ENCODE data around the gene RFX4.
"Not testable (repeated sequence)": the region's sequence is repeated elsewhere in the genome, so short reads cannot be mapped to it uniquely, and the experiment has no call there.

RFX4 gene

DNA sequence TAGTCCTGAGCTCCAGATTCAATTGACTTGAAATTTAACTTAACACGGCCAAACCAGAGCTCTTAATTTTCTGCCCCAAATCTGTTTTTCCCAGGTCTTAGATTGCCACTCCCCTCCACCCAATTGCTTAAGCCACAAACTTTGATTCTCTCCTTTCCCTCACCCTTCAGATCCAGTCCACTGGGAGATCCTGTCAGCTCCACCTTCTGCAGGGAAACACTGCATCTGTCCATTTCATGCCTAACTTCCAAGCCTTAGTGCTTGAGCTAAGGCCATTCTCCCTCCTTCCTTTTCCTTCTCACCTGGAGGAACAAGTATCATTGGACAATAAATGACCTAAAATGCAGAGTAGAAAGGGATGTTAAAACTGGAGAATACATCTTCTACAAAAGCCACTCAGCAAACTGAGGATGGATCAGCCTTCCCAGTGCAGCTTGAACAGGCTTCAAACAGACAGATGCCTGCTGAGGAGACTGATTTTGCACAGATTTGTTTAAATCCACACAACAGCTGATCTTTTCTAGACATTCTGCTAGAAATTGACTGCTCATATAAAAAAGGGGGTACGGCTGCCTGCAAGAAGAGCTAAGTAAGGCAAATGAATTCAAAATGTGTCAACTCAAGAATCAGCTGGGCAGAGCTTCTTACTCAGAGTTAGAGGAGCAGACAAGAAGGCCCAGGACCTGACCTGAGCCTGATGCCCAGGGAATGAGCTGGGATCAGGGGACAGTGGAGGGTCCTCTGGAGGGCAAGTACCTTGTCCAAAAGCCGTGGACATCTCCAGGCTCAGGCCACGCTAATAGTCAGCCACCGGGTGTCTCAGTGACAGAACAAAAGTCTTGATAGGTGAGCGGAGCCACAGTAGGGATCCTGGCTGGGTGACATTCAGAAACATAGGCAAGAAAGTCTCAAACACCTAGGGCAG is 110.4 kb downstream of the RFX4 start:
- no peak for DNase-seq

DNA sequence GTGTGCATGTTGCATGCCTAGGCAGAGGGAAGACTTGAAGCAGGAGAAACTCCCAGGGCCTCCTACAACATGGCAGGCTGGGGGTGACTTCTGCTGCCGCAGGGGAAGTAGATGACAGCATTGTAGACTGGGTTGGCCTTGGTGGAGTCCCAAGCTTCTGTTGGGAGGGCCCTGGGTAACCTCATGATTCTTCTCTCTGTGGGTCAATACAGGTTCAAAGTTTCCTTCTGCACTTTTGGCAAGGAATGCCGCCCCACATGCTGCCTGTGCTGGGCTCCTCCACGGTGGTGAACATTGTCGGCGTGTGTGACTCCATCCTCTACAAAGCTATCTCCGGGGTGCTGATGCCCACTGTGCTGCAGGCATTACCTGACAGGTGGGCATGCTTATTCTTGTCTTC is 113.3 kb downstream of the RFX4 start:
- no peak for DNase-seq

DNA sequence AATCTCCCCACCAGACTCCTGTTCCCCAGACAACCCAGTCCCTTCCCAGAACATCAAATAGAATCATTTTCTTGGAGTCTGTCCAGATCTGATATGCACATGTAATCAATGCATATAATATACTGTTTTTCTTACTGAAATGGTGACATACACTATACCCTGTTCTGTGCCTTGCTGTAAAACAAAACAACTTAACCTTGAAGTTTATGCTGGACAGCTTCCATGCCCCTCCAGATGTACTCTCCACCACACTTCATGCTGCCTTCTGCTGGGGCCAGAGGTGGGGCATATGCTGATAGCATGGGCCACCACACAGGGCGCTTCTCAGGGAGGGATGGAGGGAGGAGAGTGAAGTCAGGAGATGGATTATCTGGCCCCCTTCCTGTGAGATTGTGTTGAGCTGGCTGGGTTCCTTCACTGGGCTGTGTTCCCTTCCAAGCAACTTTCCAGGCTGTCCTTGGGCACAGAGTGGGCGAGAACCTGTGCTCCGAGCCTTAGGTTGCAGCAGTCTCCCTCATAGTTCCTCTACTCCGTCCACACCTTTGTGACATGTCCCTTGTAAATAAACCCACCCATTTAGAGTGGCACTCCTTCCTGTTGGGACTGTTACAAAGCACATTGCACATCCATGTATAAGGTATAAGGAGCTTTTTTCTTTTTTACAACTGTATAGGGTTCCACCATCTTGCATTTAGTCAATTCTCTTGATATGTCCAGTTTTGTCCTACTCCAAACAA is 114.0 kb downstream of the RFX4 start:
- DNase-seq: no peak

DNA sequence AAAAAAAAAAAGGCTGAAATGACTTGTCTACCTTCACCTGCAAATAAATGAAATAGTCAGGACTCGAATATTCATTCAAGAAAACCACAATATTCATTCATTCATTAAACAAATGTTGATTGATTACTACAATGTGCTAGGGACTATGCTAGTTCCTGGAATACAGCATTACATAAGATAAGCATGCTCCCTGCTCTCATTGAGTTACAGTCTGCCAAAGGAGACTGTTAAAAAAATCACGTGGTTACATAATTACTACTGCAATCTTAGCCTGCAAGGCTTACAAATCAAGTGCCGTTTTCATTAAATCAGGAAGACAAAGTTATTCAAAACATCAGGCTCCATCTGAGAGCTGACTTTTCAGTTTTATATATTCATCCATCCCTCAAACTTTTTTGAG is 121.3 kb downstream of the RFX4 start:
- no peak for DNase-seq

DNA sequence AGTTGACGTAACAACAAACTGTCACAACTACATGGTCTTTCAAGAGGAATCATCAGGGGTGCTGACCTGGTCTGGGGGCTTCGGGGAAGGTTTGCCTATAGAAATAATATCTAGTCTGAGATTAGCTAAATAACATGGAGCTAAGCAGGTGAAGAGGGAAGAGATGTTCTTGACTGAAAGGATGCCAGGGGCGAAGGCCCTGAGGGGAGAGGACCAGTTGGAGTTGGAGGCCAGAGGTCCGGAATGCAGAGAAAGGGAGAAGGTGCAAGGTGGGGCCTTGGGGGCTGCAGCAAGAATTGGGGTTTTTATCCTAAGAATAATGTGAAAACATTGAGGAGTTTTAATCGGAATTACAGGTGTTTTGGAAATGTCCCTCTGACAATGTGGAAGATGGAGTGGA is 123.2 kb downstream of the RFX4 start:
- DNase-seq: no peak

DNA sequence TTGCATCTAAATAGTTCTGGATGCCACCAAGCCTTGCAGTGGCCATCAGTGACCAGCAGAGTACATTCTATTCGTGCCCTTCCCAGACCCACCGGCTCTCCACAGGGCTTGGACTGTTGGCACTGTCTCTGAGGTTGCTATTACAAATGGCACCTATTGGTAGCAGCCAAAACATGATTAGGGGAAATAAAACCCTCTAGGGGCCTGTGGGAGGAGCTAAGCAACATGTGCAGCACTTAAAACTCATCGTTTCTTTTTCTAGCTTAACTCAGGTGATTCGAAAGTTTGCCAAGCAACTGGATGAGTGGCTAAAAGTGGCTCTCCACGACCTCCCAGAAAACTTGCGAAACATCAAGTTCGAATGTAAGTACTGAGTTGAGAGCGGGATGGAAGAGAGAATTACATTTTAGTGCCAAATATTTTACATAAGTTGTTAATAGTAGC is 126.3 kb downstream of the RFX4 start:
- DNase-seq: no peak

DNA sequence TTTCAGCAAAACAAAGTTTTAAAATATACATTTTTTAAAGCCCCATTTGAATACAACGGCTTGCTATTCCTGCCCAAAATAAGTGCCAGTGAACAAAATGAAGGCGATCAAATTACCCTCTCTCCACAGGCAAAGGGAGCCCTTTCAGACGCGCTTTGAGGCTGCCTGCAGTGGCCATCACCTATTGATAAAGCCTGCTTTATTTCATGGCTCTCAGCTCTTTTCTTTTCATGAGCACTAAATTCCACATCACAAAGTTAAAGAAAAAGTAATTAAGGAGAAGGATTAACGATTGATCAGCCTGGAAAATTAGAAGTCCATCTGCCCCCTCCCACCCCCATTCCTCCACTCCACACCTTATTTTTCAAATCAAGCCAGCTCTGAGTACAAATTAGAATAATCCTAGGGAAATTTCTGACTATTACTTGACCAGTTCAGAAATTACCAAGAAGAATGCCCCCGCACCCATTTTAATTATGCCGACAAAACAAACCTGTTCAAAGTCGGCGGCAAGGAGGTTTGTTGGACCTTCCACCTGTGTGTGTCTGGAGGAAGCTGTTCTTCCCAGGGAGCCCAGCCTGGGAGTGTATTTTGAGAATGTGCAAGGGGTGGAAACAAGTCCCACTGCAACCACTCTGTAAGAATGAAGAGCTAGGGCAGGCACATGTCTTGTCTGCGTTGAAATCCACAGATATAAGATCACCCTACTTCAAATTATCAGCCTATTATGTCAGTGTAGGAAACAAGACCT is 127.5 kb downstream of the RFX4 start:
- no peak for DNase-seq

DNA sequence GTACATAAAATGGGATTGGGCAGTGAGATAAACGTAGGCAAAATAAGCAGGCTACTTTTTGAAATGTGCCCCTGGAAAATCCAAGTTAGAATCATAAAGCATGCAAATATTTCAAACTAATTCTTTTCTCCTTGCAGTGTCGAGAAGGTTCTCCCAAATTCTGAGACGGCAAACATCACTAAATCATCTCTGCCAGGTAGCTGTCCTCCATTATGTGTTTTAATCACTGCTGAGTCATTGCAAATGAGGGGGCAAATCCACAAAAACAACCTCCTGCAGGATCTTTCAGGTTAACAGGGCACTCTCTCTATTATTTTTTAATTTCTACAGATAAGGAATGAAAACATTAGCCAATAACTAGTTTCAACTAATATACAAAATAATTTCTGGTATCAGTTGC is 128.5 kb downstream of the RFX4 start:
- no peak for DNase-seq

DNA sequence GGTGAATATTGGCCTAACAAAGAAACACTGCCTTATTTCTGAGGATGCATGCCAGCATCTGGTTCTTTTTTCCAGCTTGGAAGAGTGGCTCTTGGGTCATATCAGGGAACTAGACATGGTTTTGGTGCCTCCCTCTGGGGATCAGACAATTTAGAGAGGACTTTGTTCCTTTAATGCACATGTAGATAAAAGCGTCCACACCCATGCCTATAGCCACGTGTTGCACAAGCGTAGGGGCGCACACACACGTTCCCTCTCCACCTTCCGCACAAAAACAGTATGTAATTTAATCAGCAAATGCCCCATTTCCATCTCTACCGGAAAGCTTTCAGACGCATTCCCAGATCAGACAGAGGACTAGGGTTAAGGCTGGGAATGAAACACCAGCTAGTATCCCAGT is 130.0 kb downstream of the RFX4 start:
- no peak for DNase-seq

DNA sequence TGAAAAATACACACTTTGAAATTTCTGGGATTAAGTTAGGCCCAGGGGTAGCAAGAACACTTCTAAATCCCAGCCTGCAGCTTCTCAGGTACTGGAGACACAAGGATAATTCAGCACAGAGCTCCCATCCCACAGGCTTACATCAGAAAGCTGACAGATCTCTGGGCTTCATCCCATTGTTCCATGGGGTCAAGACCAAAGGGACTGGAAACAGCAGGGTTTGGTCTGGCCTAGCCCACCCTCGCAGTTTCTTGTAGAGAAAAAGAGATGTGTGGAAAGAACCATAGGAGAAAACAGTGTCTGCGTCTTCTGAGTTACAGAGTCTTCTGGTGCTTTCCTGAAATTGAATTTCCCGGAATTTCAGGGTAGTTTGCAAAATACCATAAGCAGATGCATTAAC is 132.1 kb downstream of the RFX4 start:
- no peak for DNase-seq

DNA sequence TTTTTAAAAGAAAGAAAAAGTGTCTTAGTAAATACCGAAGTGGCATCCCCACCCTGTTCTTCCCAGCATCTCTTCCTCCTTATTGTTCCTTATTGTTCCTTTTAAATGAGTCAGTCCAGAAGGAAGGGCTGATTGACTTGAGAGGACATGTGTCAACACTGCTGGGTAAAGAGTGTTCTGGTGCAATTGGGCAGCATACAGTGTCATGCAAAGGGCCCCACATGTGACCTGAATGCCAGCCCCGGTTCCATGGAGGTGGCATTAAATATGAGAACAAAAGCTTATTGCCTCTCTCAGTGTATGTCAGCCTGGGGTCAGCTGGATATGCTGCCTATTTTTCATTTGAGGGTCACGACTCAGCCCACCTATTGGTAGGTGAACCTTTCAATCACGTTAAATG is 132.8 kb downstream of the RFX4 start:
- no peak for DNase-seq

DNA sequence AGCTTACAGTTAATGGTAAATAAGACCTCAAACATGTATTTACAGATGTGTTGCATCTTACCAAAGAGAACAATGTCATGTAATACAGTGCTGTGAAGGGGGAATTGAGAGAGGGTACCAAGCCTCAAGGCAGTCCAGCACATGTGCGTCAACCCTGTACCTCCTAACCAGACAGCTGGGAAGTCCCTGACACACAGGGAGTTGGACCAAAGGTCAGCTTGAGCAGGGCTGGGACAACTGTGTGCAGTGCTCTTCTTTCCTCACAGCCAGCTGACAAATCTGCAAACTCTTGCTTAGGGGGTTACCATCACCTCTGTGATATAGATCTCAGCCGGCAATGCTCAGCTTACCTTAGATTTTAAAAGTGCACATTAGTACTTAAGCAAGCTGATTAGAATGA is 134.9 kb downstream of the RFX4 start:
- DNase-seq: no peak

DNA sequence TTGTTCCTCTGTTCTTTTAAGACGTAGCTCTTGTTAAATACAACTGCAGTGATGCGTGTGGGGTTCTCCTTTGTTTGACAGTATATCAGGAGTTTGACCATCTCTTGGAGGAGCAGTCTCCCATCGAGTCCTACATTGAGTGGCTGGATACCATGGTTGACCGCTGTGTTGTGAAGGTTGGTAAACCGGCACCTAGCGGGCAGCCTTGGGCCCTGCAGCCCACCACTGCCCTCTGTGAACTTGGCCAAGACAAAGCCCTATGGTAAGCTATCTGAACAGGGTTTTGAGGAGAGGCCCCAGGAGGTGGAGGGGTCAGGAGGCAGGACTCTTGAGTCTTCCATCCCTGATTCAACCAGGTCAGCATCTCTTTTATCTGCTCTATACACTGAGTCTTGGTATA is 137.1 kb downstream of the RFX4 start:
- no peak for DNase-seq

DNA sequence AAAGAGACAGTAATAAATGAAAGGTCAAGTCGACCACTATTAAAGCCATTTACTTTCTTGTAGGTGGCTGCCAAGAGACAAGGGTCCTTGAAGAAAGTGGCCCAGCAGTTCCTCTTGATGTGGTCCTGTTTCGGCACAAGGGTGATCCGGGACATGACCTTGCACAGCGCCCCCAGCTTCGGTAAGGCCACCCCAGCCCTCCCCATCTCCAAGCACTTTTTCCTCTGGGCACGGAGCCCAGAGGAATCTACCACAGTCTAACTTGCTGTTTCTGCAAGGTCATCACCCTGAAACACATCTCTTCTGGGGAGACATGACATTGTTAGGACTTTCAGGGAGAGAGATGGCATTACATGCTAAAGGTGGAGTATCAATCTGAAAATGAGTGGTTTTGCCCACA is 137.9 kb downstream of the RFX4 start:
- no peak for DNase-seq

DNA sequence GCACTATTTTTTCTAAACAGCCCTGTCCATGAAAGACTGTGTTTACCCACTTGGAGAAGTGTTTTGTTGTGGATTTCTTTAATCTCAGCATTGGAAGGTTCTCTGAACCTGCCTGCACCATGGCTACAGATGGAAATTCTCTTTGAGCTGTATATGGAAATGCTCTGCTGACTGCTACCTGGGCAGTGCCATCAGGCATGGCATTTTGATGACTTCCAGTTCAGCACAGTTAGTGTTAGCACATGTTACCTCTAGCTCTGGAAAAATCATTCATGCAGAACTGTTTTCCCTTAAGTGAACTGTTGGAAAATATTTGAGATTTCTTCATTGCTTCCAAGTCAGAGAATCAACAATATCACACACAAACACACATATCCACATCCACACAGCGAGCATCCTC is 139.1 kb downstream of the RFX4 start:
- no peak for DNase-seq

DNA sequence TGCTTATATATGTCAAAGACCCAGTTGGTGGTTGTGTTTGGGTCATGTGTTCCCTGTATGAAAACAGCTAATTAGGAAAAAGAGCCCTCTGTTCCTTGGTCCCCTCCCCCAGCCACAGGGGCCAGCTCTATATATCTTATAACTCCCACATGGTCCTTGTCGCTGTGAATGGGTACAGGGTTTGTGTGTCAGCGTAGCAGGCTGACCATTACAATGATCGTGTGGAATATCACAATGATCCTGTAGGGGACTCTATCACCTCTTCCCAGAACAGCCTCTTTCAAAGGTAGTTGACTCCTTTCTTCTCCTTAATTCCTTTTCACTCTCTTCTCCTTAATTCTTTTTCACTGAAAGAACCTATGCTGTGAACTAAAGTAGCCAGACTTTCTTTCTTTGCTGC is 140.0 kb downstream of the RFX4 start:
- no peak for DNase-seq

DNA sequence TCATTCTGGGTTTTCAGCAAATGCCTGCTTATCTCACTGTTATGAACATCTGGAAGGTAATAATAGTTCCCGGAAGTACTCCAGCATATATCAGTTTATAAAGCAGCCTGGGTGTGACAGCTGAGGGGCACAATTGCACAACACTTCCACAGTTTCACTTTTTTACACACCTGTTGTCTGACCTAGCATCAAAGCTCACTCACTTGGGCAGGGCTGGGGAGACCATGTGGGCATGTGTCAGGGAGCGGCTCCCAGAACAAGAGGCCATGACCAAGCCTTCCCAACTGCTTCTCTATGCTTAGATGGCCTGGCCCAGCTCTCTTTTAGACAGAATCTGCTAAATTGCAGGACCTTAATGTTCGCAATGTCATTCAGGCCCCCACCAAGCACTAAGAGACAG is 140.6 kb downstream of the RFX4 start:
- no peak for DNase-seq

DNA sequence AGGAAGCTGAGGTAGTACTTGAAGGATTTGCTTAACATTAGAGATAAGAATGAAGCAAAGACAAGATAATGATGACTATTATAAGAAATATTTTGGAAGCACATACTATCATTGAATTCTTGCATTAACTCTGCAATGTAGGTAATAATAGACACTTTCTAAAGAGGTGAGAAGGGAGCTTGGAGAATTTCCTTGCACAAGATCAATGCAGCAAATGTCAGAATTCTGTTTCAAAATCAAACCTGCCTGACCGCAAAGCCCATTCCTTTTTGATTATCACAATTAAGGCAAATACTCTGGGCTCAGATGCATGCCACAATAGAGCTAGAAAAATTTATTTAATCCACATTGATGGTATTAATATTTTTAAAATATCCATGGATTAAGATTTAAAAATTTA is 141.3 kb downstream of the RFX4 start:
- DNase-seq: no peak

DNA sequence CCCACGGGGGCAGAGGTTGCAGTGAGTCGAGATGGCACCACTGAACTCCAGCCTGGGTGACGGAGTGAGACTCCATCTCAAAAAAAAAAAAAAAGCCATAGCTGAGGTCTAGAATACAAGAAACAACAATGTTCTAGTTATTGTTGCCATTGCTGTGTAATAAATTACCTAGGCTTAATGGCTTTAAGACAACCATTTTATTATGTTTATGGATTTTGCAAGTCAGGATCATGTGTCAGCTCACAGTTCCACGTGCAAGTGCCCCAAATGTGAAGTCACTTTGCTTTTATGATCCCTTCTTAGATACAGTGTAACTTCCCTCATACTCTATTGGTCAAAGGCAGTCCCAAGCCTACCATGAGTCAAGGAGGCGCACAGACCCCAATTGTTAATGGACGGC is 142.1 kb downstream of the RFX4 start:
- DNase-seq: no peak

DNA sequence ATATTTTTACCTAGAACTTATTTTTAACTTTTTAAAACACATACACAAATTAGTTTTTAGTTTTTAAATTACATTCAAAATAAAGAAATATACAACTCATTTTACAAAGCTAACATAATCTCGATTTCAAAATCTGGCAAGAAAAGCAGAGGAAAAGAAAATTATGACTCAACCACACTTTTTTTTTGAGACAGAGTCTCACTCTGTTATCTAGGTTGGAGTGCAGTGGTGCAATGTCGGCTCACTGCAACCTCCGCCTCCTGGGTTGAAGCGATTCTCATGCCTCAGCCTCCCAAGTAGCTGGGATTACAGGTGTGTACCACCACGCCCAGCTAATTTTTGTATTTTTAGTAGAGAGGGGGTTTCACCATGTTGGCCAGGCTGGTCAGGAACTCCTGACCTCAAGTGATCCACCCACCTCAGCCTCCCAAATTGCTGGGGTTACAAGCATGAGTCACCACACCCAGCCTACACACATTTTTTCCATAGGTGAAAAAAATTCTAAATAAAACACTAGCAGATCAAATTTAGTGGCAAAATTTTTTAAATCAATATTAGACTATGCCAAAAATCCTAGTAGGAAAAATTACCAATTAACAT is 143.9 kb downstream of the RFX4 start:
- not testable (repeated sequence) for DNase-seq

DNA sequence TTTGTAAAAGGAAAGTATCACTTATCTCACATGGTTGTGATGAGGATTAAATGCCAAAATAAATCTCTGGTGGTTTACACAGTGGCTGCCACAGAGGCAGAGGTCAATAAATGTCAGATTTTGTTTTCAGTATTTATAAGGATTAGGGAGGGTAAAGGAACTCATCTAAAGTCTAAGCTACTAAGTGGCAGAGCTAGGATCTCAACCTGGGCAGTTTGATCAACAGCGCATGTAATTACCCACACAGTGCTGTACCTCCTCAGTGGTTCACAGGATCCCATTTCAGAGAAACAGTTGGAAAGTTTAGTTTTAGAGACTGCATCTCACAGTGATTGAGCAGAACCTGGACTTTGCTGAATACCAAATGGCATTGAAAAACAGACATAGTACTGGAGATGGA is 146.8 kb downstream of the RFX4 start:
- DNase-seq: no peak

DNA sequence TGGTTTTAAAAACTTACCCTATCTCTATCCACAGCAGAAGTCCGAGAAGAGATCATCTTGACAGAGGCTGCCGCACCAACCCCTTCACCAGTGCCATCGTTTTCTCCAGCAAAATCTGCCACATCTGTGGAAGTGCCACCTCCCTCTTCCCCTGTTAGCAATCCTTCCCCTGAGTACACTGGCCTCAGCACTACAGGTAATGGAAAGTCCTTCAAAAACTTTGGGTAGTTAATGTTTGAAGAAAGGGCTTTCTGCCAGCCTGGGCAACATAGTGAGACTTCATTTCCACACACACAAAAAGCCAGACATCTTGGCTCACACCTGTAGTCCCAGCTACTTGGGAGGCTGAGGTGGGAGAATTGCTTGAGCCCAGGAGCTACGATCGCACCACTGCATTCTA is 150.1 kb downstream of the RFX4 start:
- DNase-seq: no peak

DNA sequence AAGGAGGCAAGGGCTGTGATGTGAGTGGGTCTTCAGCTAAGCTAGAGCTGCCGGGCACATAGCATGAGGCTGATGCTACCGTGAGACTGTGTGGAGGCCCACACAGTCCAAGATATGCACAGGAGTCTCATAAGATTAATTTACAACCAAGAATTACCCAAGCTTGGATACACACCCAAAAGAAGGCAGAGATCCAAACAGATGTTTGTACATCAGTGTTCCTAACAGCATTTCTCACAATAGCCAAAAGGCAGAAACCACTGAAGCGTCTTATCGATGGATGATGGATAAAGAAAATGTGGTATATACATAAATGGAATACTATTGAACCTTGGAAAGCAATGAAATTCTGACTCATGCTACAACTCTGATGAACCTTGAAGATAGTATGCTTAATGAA is 150.9 kb downstream of the RFX4 start:
- no peak for DNase-seq
